Loucy (cell line): ENCODE measurements around the gene LPCAT2.

Experiments used
- H2AFZ ChIP-seq: fragments of 200-600 bp; sonication (generic); 2 replicates; pipeline ENCODE4 v1.6.0; 2016; ENCODE audit warnings: antibody characterized with exemption, mild to moderate bottlenecking, low read length, moderate library complexity
- H3F3A ChIP-seq: fragments of 200-600 bp; 2 replicates; pipeline ENCODE4 v1.6.0; 2016; ENCODE audit warnings: antibody characterized with exemption, low read depth, mild to moderate bottlenecking
- H3K27me3 ChIP-seq: fragments of 200-600 bp; sonication (generic); 2 replicates; pipeline ENCODE4 v1.6.1; 2014; ENCODE audit warnings: low read length, mild to moderate bottlenecking; ENCODE audit not compliant: insufficient read depth, poor library complexity, severe bottlenecking
- H3K36me3 ChIP-seq: fragments of 200-600 bp; sonication (generic); 2 replicates; pipeline ENCODE4 v1.6.1; 2016; ENCODE audit warnings: low read length; ENCODE audit not compliant: insufficient read depth
- H3K4me1 ChIP-seq: fragments of 200-600 bp; sonication (generic); 2 replicates; pipeline ENCODE4 v1.5.1; 2014; ENCODE audit warnings: low read length, mild to moderate bottlenecking; ENCODE audit not compliant: insufficient read depth, poor library complexity, severe bottlenecking
- H3K4me2 ChIP-seq: fragments of 200-600 bp; sonication (generic); 2 replicates; pipeline ENCODE4 v1.6.0; 2014; ENCODE audit warnings: antibody characterized with exemption, low read length, low read depth, mild to moderate bottlenecking; ENCODE audit not compliant: poor library complexity, severe bottlenecking
- H3K4me3 ChIP-seq: fragments of 200-600 bp; sonication (generic); 2 replicates; pipeline ENCODE4 v1.5.1; 2014; ENCODE audit warnings: low read length, mild to moderate bottlenecking, mixed read lengths; ENCODE audit not compliant: poor library complexity, severe bottlenecking
- H3K79me2 ChIP-seq: fragments of 200-600 bp; sonication (generic); 2 replicates; pipeline ENCODE4 v1.6.1; 2014; ENCODE audit warnings: low read length; ENCODE audit not compliant: insufficient read depth
- H3K9ac ChIP-seq: fragments of 200-600 bp; sonication (generic); 2 replicates; pipeline ENCODE4 v1.6.0; 2014; ENCODE audit warnings: mild to moderate bottlenecking, low read depth, low read length, moderate library complexity; ENCODE audit not compliant: poor library complexity, severe bottlenecking
- H3K9me2 ChIP-seq: fragments of 200-600 bp; sonication (generic); replicated peaks from 2 replicates; pipeline ENCODE4 v1.6.1; 2016; ENCODE audit warnings: low read depth, low read length, mixed read lengths
- H3K9me3 ChIP-seq: fragments of 200-600 bp; sonication (generic); 2 replicates; pipeline ENCODE4 v1.6.1; 2014; ENCODE audit warnings: mild to moderate bottlenecking, antibody characterized with exemption, low read length, low read depth; ENCODE audit not compliant: insufficient read depth
- H4K20me1 ChIP-seq: fragments of 200-600 bp; sonication (generic); 2 replicates; pipeline ENCODE4 v1.6.0; 2014; ENCODE audit warnings: antibody characterized with exemption, low read length, mild to moderate bottlenecking; ENCODE audit not compliant: insufficient read depth, poor library complexity, severe bottlenecking
- CTCF ChIP-seq: fragments of 200-600 bp; sonication (generic); conservative IDR thresholded peaks from 2 replicates; pipeline ENCODE4 v1.5.1; 2014; ENCODE audit warnings: mild to moderate bottlenecking, antibody characterized with exemption, low read length
- EZH2phosphoT487 ChIP-seq: fragments of 200-600 bp; IDR thresholded peaks from 2 replicates; pipeline ENCODE4 v1.6.1; 2018; ENCODE audit warnings: antibody characterized with exemption, mild to moderate bottlenecking, moderate library complexity, borderline replicate concordance

The LPCAT2 gene

GRCh38 chr16:55628306-55628968, 119.6 kb downstream of the LPCAT2 start:
- H3K27me3 ChIP-seq = no peaks in the 10 kb centered on the region
- peaks cover 2% of the 10 kb centered on the region for H3K4me1 ChIP-seq
- H3K4me3 ChIP-seq = no peak overlapping the region
- H3F3A ChIP-seq = no peaks in the 10 kb centered on the region
- no peak overlapping the region for H3K4me2 ChIP-seq
- H3K9ac ChIP-seq = no peak overlapping the region
- H3K36me3 ChIP-seq = no peaks in the 10 kb centered on the region
- TF ChIP-seq CTCF (no peak), EZH2phosphoT487 (no peak)
- H3K79me2 ChIP-seq = no peaks in the 10 kb centered on the region
- H3K9me2 ChIP-seq = no peaks in the 10 kb centered on the region
- no peaks in the 10 kb centered on the region for H3K9me3 ChIP-seq
- H2AFZ ChIP-seq = no peak overlapping the region
- H4K20me1 ChIP-seq = no peaks in the 10 kb centered on the region

GRCh38 chr16:55630774-55631173, 121.9 kb downstream of the LPCAT2 start:
- no peak overlapping the region for H3K4me2 ChIP-seq
- H3K4me3 ChIP-seq = no peak overlapping the region
- H3K4me1 ChIP-seq = no peaks in the 10 kb centered on the region
- no peaks in the 10 kb centered on the region for H4K20me1 ChIP-seq
- no peak overlapping the region for H2AFZ ChIP-seq
- H3F3A ChIP-seq = no peaks in the 10 kb centered on the region
- no peak for TF ChIP-seq CTCF
- TF ChIP-seq EZH2phosphoT487 = no peak
- H3K9me3 ChIP-seq = no peaks in the 10 kb centered on the region
- no peaks in the 10 kb centered on the region for H3K27me3 ChIP-seq
- no peaks in the 10 kb centered on the region for H3K79me2 ChIP-seq
- H3K9me2 ChIP-seq = no peaks in the 10 kb centered on the region
- no peak overlapping the region for H3K9ac ChIP-seq
- no peaks in the 10 kb centered on the region for H3K36me3 ChIP-seq

- H3K36me3 ChIP-seq = no peaks in the 10 kb centered on the region
- no peaks in the 10 kb centered on the region for H3K27me3 ChIP-seq
- no peaks in the 10 kb centered on the region for H4K20me1 ChIP-seq
- H3K4me3 ChIP-seq = no peak overlapping the region
- no peak overlapping the region for H3K4me2 ChIP-seq
- TF ChIP-seq EZH2phosphoT487 (no peak), CTCF (no peak)
- H3F3A ChIP-seq = no peaks in the 10 kb centered on the region
- H3K9me2 ChIP-seq = no peaks in the 10 kb centered on the region
- H3K79me2 ChIP-seq = no peaks in the 10 kb centered on the region
- no peaks in the 10 kb centered on the region for H3K9me3 ChIP-seq
- H3K9ac ChIP-seq = no peak overlapping the region
- no peak overlapping the region for H2AFZ ChIP-seq
- H3K4me1 ChIP-seq = no peaks in the 10 kb centered on the region
Measured at GRCh38 chr16:55632259-55632658, 123.4 kb downstream of the LPCAT2 start.
